A549 (cell line): ENCODE data around the gene CADM2. TPM values are rescaled to one million over a fixed set of nuclear protein-coding genes. Genes with fewer than 3 reads are reported as not detected.

Source experiments
- ATAC-seq, 2 experiments: fragments of 200-7000 bp in 1 of 2; fragments of >200 bp in 1 of 2; cut with Nextera tagmentation in 1 of 2; cut with Tn5 transposase in 1 of 2; 3 replicates each; pipeline versions ENCODE4 v1.8.0 to v1.9.1; 2018 to 2020; ENCODE audit warnings: mild to moderate bottlenecking in 1 of 2, moderate library complexity in 1 of 2
- CTCF ChIA-PET: fragments of 300-600 bp; sonication (Branson Sonifier 250); formaldehyde crosslinking; extraction: SDS; loops from one replicate; lab custom pipeline; 2021; ENCODE audit warnings: antibody characterized with exemption, inconsistent platforms; lab: Yijun Ruan, JAX
- POLR2A ChIA-PET: fragments of 350-600 bp; formaldehyde crosslinking; extraction: SDS; loops from one replicate; lab custom pipeline; 2021; ENCODE audit warnings: antibody characterized with exemption, inconsistent platforms; lab: Yijun Ruan, JAX
- DNase-seq, 2 experiments: peaks; one replicate each; pipeline versions ENCODE4 v3.0.0 to v3.0.0-alpha.2; 2011 to 2016; ENCODE audit warnings: low read depth in 1 of 2, low spot score in 1 of 2
- FAIRE-seq: peaks from 2 replicates; lab custom pipeline; 2011; peaks lifted over from hg19 to GRCh38; lab: Jason Lieb, UNC
- H3K27ac ChIP-seq, 2 experiments: fragments of >200 bp; sonication (Bioruptor Twin); formaldehyde crosslinking; 3 replicates each; pipeline ENCODE4 v1.5.1; 2016 to 2017
- H3K4me1 ChIP-seq: fragments of >200 bp; sonication (Bioruptor Twin); formaldehyde crosslinking; 3 replicates; pipeline ENCODE4 v1.6.1; 2016
- H3K4me2 ChIP-seq: fragments of >200 bp; sonication (Bioruptor Twin); formaldehyde crosslinking; 3 replicates; pipeline ENCODE4 v1.6.1; 2016
- H3K4me3 ChIP-seq: fragments of >200 bp; sonication (Bioruptor Twin); formaldehyde crosslinking; 3 replicates; pipeline ENCODE4 v1.5.1; 2016
- H3K9me3 ChIP-seq: fragments of >200 bp; sonication (Bioruptor Twin); formaldehyde crosslinking; 3 replicates; pipeline ENCODE4 v1.6.1; 2016
- CEBPB ChIP-seq, 2 experiments: fragments of >200 bp in 1 of 2; sonication (Bioruptor Twin) in 1 of 2; formaldehyde crosslinking in 1 of 2; IDR thresholded peaks; 2 replicates each; pipeline ENCODE4 v1.6.1; 2012 to 2016
- CHD2 ChIP-seq: fragments of 150-350 bp; IDR thresholded peaks from 2 replicates; pipeline ENCODE4 v1.6.1; 2014; ENCODE audit warnings: low read length; ENCODE audit not compliant: partially characterized antibody
- EP300 ChIP-seq, 2 experiments: fragments of >200 bp; sonication (Bioruptor Twin); formaldehyde crosslinking; IDR thresholded peaks; 2 replicates in 1 of 2; 3 replicates in 1 of 2; pipeline ENCODE4 v1.6.1; 2016 to 2017
- FOSL2 ChIP-seq, 2 experiments: fragments of 450-650 bp in 1 of 2; fragments of >200 bp in 1 of 2; sonication (Bioruptor Twin) in 1 of 2; formaldehyde crosslinking; IDR thresholded peaks; 2 replicates each; pipeline versions ENCODE4 v1.5.0 to v1.6.1; 2016 to 2020; ENCODE audit warnings: mild to moderate bottlenecking in 1 of 2, moderate library complexity in 1 of 2
- HOXA7 ChIP-seq: fragments of 250-450 bp; sonication (Bioruptor Pico); IDR thresholded peaks from 2 replicates; pipeline ENCODE4 v1.5.0; 2020; ENCODE audit warnings: mild to moderate bottlenecking, moderate library complexity
- KDM1A ChIP-seq: fragments of 200-600 bp; sonication (generic); IDR thresholded peaks from 2 replicates; pipeline ENCODE4 v1.6.1; 2016; ENCODE audit warnings: low read depth, mild to moderate bottlenecking
- MAZ ChIP-seq: fragments of 150-350 bp; IDR thresholded peaks from 2 replicates; pipeline ENCODE4 v1.6.1; 2014; ENCODE audit warnings: antibody characterized with exemption, low read depth, low read length, borderline replicate concordance
- PHF8 ChIP-seq: fragments of 200-600 bp; sonication (generic); IDR thresholded peaks from 2 replicates; pipeline ENCODE4 v1.6.1; 2016; ENCODE audit warnings: low read depth, mild to moderate bottlenecking, antibody characterized with exemption, moderate library complexity, borderline replicate concordance
- POLR2A ChIP-seq: IDR thresholded peaks from 2 replicates; pipeline ENCODE4 v1.6.1; 2012; ENCODE audit warnings: mild to moderate bottlenecking, low read length
- RARB ChIP-seq: fragments of 250-450 bp; sonication (Bioruptor Pico); IDR thresholded peaks from 2 replicates; pipeline ENCODE4 v1.8.0; 2021; ENCODE audit warnings: mild to moderate bottlenecking, moderate library complexity
- RFX5 ChIP-seq: fragments of 450-650 bp; IDR thresholded peaks from 2 replicates; pipeline ENCODE4 v1.7.1; 2014; ENCODE audit warnings: antibody characterized with exemption, mild to moderate bottlenecking, moderate library complexity
- SMC3 ChIP-seq: fragments of >200 bp; sonication (Bioruptor Twin); formaldehyde crosslinking; IDR thresholded peaks from 3 replicates; pipeline ENCODE4 v1.6.1; 2018; ENCODE audit warnings: inconsistent platforms
- TFCP2L1 ChIP-seq: fragments of 250-450 bp; sonication (Bioruptor Pico); IDR thresholded peaks from 2 replicates; pipeline ENCODE4 v1.5.0; 2021; ENCODE audit warnings: mild to moderate bottlenecking
- ZC3H11A ChIP-seq: fragments of 450-650 bp; IDR thresholded peaks from 2 replicates; pipeline ENCODE4 v1.6.1; 2014; ENCODE audit warnings: antibody characterized with exemption, mild to moderate bottlenecking
- ZSCAN20 ChIP-seq: fragments of 250-450 bp; sonication (Bioruptor Pico); IDR thresholded peaks from 2 replicates; pipeline ENCODE4 v1.8.0; 2022; ENCODE audit warnings: mild to moderate bottlenecking, moderate library complexity
- WGBS: methylation state at CpG from one replicate; pipeline ENCODE4 v1.1.6; 2017; ENCODE audit errors: missing lambda C conversion rate; 5-methylcytosine and 5-hydroxymethylcytosine counted together
- polyA plus RNA-seq, 4 experiments: library from polyadenylated mRNA; depleted of rRNA in 3 of 4; stranded (reverse); fragments of >200 nt; fragmentation: RNase III in 1 of 4; extraction: RNeasy Plus Mini Kit Qiagen cat#74134 plus additional on column Dnase treatment in 1 of 4; gene quantifications; 2 replicates in 3 of 4; 3 replicates in 1 of 4; pipeline ENCODE4 v1.2.3, GENCODE V29; 2011 to 2017
- TF ChIP-seq, protein P1 (sequence below): IDR thresholded peaks from 2 replicates; pipeline ENCODE4 v1.6.1; 2012; ENCODE audit warnings: low read depth, borderline replicate concordance
- TF ChIP-seq, protein P2 (sequence below): fragments of 150-350 bp; IDR thresholded peaks from 2 replicates; pipeline ENCODE4 v1.6.1; 2014; ENCODE audit warnings: low read depth, mild to moderate bottlenecking, low read length
- TF ChIP-seq, protein P3 (sequence below): fragments of >200 bp; sonication (Bioruptor Twin); formaldehyde crosslinking; IDR thresholded peaks from 2 replicates; pipeline ENCODE4 v1.6.1; 2016
- TF ChIP-seq, protein P4 (sequence below): fragments of 450-650 bp; IDR thresholded peaks from 2 replicates; pipeline ENCODE4 v1.6.1; 2014; ENCODE audit warnings: antibody characterized with exemption

The CADM2 gene
- polyA plus RNA-seq, 2 of the 4 experiments (the other 2 are of a cell fraction) = 0.05 to 0.71 TPM

DNA sequence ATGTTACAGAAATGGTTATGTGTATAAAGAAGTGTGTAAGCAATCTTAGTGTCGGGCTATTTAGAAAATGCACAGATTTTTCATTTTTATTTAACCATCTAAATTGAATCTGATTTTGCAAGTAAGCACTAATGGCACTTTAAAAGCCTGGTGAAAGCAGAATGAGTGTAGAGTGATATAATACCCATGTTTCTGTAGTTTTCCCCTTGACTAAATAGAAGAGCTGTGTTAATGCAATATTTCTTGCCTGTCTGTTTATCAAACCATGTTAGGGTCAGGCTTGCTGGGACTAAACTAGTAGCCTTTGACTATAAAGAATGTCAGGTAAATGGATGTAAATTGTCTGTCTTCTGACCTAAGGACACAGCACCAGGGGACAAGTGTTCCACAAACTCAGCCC is 714.0 kb downstream of the CADM2 start:
- Histone ChIP-seq H3K9me3 (no peaks in the 10 kb centered on the region), H3K4me3 (no peak overlapping the region), H3K27ac (no peak overlapping the region), H3K4me2 (no peak overlapping the region), H3K4me1 (no peaks in the 10 kb centered on the region)
- POLR2A ChIA-PET = no interaction called here
- WGBS = 13% methylated on average over 1 of the region's 1 CpG
- no peak for FAIRE-seq
- no peak for DNase-seq
- CTCF ChIA-PET = no interaction called here
- ATAC-seq = no peak
- TF ChIP-seq ZC3H11A = no peak
- no peak for TF ChIP-seq TFCP2L1 (CRISPR knock-in tag)
- TF ChIP-seq ZSCAN20 (CRISPR knock-in tag) = no peak
- no peak for TF ChIP-seq EP300 (IDR thresholded peaks at IDR 0.05)
- no peak for TF ChIP-seq CHD2
- TF ChIP-seq, protein P1, sequence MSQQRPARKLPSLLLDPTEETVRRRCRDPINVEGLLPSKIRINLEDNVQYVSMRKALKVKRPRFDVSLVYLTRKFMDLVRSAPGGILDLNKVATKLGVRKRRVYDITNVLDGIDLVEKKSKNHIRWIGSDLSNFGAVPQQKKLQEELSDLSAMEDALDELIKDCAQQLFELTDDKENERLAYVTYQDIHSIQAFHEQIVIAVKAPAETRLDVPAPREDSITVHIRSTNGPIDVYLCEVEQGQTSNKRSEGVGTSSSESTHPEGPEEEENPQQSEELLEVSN = no peak
- TF ChIP-seq RARB (CRISPR knock-in tag) = no peak
- TF ChIP-seq, protein P2, sequence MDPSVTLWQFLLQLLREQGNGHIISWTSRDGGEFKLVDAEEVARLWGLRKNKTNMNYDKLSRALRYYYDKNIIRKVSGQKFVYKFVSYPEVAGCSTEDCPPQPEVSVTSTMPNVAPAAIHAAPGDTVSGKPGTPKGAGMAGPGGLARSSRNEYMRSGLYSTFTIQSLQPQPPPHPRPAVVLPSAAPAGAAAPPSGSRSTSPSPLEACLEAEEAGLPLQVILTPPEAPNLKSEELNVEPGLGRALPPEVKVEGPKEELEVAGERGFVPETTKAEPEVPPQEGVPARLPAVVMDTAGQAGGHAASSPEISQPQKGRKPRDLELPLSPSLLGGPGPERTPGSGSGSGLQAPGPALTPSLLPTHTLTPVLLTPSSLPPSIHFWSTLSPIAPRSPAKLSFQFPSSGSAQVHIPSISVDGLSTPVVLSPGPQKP = no peak
- no peak for TF ChIP-seq CEBPB (IDR thresholded peaks at IDR 0.05)
- TF ChIP-seq KDM1A = no peak
- TF ChIP-seq, protein P3, sequence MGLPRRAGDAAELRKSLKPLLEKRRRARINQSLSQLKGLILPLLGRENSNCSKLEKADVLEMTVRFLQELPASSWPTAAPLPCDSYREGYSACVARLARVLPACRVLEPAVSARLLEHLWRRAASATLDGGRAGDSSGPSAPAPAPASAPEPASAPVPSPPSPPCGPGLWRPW = no peak
- TF ChIP-seq HOXA7 (CRISPR knock-in tag) = no peak
- TF ChIP-seq POLR2A = no peak
- no peak for TF ChIP-seq MAZ
- TF ChIP-seq SMC3 = no peak
- TF ChIP-seq PHF8 = no peak
- no peak for TF ChIP-seq RFX5

- no peak overlapping the region for H3K4me2 ChIP-seq
- ChIA-PET CTCF (no interaction called here), POLR2A (no interaction called here)
- H3K9me3 ChIP-seq = no peaks in the 10 kb centered on the region
- ATAC-seq = no peak
- H3K27ac ChIP-seq = no peak overlapping the region
- H3K4me3 ChIP-seq = no peak overlapping the region
- no peak for DNase-seq
- 25% methylated on average over 2 of the region's 2 CpGs for WGBS
- no peak for TF ChIP-seq FOSL2 (IDR thresholded peaks at IDR 0.05)
- peak; percentile 30; the same call in 1 of the 2 replicates for TF ChIP-seq FOSL2 (CRISPR knock-in tag; IDR thresholded peaks at IDR 0.05)
- no peak for TF ChIP-seq KDM1A
- TF ChIP-seq, all 56 proteins: peak for 1
- no peaks in the 10 kb centered on the region for H3K4me1 ChIP-seq
- no peak for FAIRE-seq
Measured at GRCh38 chr3:85678713-85679112, 719.9 kb downstream of the CADM2 start.

- no peaks in the 10 kb centered on the region for H3K9me3 ChIP-seq
- no peak for ATAC-seq
- WGBS = 0% methylated on average over 1 of the region's 1 CpG
- ChIA-PET POLR2A (no interaction called here), CTCF (no interaction called here)
- H3K4me2 ChIP-seq = no peak overlapping the region
- no peak for FAIRE-seq
- DNase-seq = no peak
- no peak overlapping the region for H3K4me3 ChIP-seq
- TF ChIP-seq RFX5 = no peak
- no peak for TF ChIP-seq POLR2A
- TF ChIP-seq, protein P4, sequence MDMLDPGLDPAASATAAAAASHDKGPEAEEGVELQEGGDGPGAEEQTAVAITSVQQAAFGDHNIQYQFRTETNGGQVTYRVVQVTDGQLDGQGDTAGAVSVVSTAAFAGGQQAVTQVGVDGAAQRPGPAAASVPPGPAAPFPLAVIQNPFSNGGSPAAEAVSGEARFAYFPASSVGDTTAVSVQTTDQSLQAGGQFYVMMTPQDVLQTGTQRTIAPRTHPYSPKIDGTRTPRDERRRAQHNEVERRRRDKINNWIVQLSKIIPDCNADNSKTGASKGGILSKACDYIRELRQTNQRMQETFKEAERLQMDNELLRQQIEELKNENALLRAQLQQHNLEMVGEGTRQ = no peak
- TF ChIP-seq, all 56 proteins: peak for 0
- H3K4me1 ChIP-seq = no peaks in the 10 kb centered on the region
- no peak overlapping the region for H3K27ac ChIP-seq
Measured at GRCh38 chr3:85681906-85682305, 723.1 kb downstream of the CADM2 start.
